HFF-Myc (cell line): ENCODE data around the gene EEPD1.

Source experiments
- DNase-seq: peaks from one replicate; pipeline ENCODE4 v3.0.0-alpha.2; 2011; ENCODE audit warnings: low read depth; ENCODE audit errors: extremely low read depth
- H3K4me3 ChIP-seq: replicated peaks from 2 replicates; pipeline ENCODE4 v1.5.1; 2011; ENCODE audit warnings: low read depth, mild to moderate bottlenecking, control low read depth, low read length
- TF ChIP-seq, protein P1 (sequence below): IDR thresholded peaks from 2 replicates; pipeline ENCODE4 v1.5.1; 2012; ENCODE audit warnings: mild to moderate bottlenecking, low read depth, low read length, control low read depth; ENCODE audit errors: missing control alignments

Gene EEPD1

DNA sequence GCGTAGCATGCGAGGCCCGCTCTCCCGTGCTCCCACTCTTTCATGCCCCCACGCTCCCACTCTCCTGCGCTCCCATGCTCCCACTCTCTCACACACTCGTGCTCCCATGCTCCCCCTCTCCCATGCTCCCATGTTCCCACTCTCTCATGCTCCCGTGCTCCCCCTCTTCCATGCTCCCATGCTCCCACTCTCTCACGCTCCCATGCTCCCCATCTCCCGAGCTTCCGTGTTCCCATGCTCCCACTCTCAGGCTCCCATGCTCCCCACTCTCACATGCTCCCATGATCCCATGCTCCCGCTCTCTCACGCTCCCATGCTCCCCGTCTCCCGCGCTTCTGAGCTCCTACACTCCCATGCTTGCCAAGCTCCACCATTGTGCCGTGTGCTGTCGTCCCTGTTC lies 152.2 kb downstream of the EEPD1 start:
- no peak overlapping the region for H3K4me3 ChIP-seq
- no peak for DNase-seq
- TF ChIP-seq, protein P1, sequence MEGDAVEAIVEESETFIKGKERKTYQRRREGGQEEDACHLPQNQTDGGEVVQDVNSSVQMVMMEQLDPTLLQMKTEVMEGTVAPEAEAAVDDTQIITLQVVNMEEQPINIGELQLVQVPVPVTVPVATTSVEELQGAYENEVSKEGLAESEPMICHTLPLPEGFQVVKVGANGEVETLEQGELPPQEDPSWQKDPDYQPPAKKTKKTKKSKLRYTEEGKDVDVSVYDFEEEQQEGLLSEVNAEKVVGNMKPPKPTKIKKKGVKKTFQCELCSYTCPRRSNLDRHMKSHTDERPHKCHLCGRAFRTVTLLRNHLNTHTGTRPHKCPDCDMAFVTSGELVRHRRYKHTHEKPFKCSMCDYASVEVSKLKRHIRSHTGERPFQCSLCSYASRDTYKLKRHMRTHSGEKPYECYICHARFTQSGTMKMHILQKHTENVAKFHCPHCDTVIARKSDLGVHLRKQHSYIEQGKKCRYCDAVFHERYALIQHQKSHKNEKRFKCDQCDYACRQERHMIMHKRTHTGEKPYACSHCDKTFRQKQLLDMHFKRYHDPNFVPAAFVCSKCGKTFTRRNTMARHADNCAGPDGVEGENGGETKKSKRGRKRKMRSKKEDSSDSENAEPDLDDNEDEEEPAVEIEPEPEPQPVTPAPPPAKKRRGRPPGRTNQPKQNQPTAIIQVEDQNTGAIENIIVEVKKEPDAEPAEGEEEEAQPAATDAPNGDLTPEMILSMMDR: no peak

- no peak for DNase-seq
- TF ChIP-seq, protein P1: no peak
- H3K4me3 ChIP-seq: no peak overlapping the region
These were observed 152.6 kb downstream of the EEPD1 start for GRCh38 chr7:36305648-36306047.

- DNase-seq: no peak
- TF ChIP-seq, protein P1: no peak
- no peak overlapping the region for H3K4me3 ChIP-seq
These were observed 153.2 kb downstream of the EEPD1 start for GRCh38 chr7:36306222-36306621.

- TF ChIP-seq, protein P1: no peak
- H3K4me3 ChIP-seq: no peak overlapping the region
- no peak for DNase-seq
These were observed 153.7 kb downstream of the EEPD1 start for GRCh38 chr7:36306722-36307121.

DNA sequence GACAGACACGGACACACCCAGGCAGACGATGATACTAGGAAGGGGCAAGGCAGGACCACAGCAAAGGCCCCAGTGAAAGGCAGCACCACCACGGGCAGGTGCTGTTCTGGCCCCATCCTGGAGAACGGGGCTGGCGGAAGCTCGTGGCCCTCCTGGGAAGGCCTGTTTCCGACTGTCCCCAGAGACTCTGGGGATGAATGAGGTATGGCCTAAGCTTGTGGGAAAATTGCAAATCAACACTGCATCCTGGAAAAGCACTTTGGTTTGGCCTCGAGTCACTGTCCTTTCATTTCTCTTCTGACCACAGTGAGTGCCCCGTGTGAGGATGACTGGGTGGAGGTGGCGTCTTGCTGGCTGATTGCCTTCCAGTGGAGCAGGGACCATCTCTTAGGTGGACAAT lies 155.0 kb downstream of the EEPD1 start:
- no peak overlapping the region for H3K4me3 ChIP-seq
- no peak for DNase-seq
- TF ChIP-seq, protein P1: no peak

- TF ChIP-seq, protein P1: no peak
- DNase-seq: no peak
- no peak overlapping the region for H3K4me3 ChIP-seq
These were observed 156.2 kb downstream of the EEPD1 start for GRCh38 chr7:36309301-36309700.

DNA sequence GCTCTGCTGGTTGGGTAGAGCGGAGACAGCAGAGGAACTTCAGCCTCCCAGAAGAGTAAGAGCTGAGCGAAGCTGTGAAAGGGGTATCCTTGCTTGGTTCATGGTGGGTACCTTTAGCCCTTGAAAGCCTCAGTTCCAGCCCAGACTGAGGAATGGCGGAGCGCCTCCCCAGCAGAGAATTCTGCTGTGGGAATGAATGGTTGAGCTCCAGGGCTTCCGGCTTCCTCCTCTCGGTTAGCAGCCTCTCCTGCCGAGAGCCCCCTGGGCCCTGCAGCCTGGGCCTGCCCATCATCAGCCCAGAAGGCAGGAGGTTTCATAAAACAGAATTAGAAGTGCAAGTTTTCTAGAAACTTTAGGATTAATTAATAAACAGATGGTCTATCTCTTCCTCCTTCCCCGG lies 156.7 kb downstream of the EEPD1 start:
- no peak overlapping the region for H3K4me3 ChIP-seq
- TF ChIP-seq, protein P1: no peak
- no peak for DNase-seq
